ENCODE results near the gene PIK3AP1.

GRCh38 chr10:96699613-96700012, 20.7 kb downstream of the PIK3AP1 start:
- no peak for TF ChIP-seq NFE2L2 (IDR thresholded peaks at IDR 0.05; ENCODE audit: low read depth, low read length)
- TF ChIP-seq RAD21 (IDR thresholded peaks at IDR 0.05; ENCODE audit: low read length) = no peak
- TF ChIP-seq RCOR1 (IDR thresholded peaks at IDR 0.05; ENCODE audit: insufficient replicate concordance, low read length) = no peak
- TF ChIP-seq CTCF (conservative IDR thresholded peaks at IDR 0.05; ENCODE audit: low read depth, low read length) = no peak
- no peak for TF ChIP-seq POLR2A (IDR thresholded peaks at IDR 0.05; ENCODE audit: low read depth, low read length)
